GM18511 (cell line): ENCODE data around the gene IL31.
"Not testable (repeated sequence)": the region's sequence is repeated elsewhere in the genome, so short reads cannot be mapped to it uniquely, and the experiment has no call there.

Experiments
- ATAC-seq: cut with Tn5 transposase; IDR thresholded peaks from one replicate; pipeline ENCODE4 v1.9.1; 2021; ENCODE audit warnings: mild to moderate bottlenecking, moderate library complexity; ENCODE audit not compliant: unreplicated experiment

IL31 gene

GRCh38 chr12:122194804-122195203, 20.8 kb upstream of the IL31 start:
- ATAC-seq: no peak

GRCh38 chr12:122192441-122192840, 18.4 kb upstream of the IL31 start:
- ATAC-seq: no peak

- no peak for ATAC-seq
These were observed 17.0 kb upstream of the IL31 start for GRCh38 chr12:122190842-122191668.

GRCh38 chr12:122189626-122190475, 15.8 kb upstream of the IL31 start:
- no peak for ATAC-seq

- ATAC-seq: no peak
These were observed 13.4 kb upstream of the IL31 start for GRCh38 chr12:122187466-122187865.

- ATAC-seq: no peak
These were observed 11.6 kb upstream of the IL31 start for GRCh38 chr12:122185494-122186082.

GRCh38 chr12:122185079-122185478, 11.1 kb upstream of the IL31 start:
- ATAC-seq: no peak

GRCh38 chr12:122184517-122184916, 10.5 kb upstream of the IL31 start:
- no peak for ATAC-seq

GRCh38 chr12:122183588-122183940, 9.5 kb upstream of the IL31 start:
- no peak for ATAC-seq

GRCh38 chr12:122182887-122183587, 9.0 kb upstream of the IL31 start, which contains the start of gene LRRC43:
Gene LRRC43, plus strand, starts transcription at chr12:122183123. Its CDS starts 22 bp downstream, at chr12:122183145.
- ATAC-seq: no peak

- not testable (repeated sequence) for ATAC-seq
These were observed 2.5 kb upstream of the IL31 start for GRCh38 chr12:122176473-122176872.

GRCh38 chr12:122172262-122172939, 1.6 kb downstream of the IL31 start:
- ATAC-seq: no peak

- ATAC-seq: no peak
These were observed 2.6 kb downstream of the IL31 start for GRCh38 chr12:122171399-122171798.

GRCh38 chr12:122168492-122168891, 5.5 kb downstream of the IL31 start:
- no peak for ATAC-seq

- ATAC-seq: no peak
These were observed 6.6 kb downstream of the IL31 start for GRCh38 chr12:122167356-122167925.

GRCh38 chr12:122166422-122167349, 7.3 kb downstream of the IL31 start:
- no peak for ATAC-seq

GRCh38 chr12:122162976-122163375, 11.0 kb downstream of the IL31 start:
- ATAC-seq: no peak

- ATAC-seq: no peak
These were observed 12.3 kb downstream of the IL31 start for GRCh38 chr12:122161682-122162081.

- no peak for ATAC-seq
These were observed 13.3 kb downstream of the IL31 start for GRCh38 chr12:122160761-122161160.
